Measurements from ENCODE around the gene HMCN1.
"Not testable (repeated sequence)": the region's sequence is repeated elsewhere in the genome, so short reads cannot be mapped to it uniquely, and the experiment has no call there.

The HMCN1 gene

GRCh38 chr1:185742403-185742802 is 8.2 kb downstream of the HMCN1 start:
- no peak for DNase-seq

DNA sequence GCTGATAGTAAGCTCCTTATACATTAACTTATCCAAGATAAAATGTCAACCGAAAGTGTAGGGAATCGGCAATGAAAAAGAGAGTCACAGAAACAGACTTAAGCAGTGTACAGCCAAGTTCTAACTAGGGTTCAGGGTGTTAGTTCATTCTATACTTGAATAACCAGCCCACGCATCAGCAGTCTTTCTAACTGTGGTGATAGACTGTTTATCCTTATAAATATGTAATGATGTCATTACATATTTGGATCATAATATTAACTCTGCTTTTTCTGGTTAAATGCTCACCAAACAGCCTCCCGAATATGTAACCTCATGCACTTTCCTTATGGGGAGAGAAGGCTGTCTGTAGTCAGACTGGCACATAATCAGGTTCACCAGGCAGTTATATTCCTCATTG is 11.0 kb downstream of the HMCN1 start:
- DNase-seq: no peak

DNA sequence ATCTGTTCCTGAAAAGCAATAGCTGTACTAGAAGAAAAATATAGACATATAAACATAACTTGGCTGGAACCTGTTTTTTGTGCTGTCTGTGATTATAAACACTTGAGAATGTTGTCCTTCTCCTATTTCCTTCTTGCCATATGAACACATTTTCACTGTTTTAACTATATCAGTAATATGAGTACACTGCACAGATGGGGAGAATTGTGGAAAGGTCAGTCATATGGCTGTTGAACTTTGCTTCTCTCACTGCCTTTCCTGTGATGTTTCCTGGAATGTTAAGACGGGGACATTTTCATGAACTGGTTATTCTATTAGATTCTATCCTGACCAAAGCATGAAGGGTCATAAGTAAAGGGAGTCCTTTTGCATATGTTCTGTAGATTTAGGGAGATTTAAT is 24.9 kb downstream of the HMCN1 start:
- no peak for DNase-seq

- DNase-seq: no peak
Observed at GRCh38 chr1:185761841-185762240, 27.6 kb downstream of the HMCN1 start.

GRCh38 chr1:185767508-185768120 is 33.4 kb downstream of the HMCN1 start:
- peak; percentile 57 for DNase-seq

GRCh38 chr1:185768371-185768770 is 34.2 kb downstream of the HMCN1 start:
- DNase-seq: no peak

DNA sequence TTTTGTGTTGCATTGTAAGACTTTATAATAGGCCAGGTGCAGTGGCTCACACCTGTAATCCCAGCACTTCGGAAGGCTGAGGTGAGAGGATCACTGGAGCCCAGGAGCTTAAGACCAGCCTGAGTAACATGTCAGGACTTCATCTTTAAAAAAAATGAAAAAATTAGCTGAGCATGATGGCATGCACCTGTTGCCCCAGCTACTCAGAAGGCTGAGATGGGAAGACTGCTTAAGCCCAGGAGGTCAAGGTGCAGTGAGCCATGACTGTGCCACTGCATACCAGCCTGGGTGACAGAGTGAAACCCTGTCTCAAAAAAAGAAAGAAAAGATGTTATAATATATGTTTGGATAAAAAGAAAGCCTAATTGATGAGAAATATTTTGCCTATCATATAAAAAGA is 34.9 kb downstream of the HMCN1 start:
- DNase-seq: no peak

DNA sequence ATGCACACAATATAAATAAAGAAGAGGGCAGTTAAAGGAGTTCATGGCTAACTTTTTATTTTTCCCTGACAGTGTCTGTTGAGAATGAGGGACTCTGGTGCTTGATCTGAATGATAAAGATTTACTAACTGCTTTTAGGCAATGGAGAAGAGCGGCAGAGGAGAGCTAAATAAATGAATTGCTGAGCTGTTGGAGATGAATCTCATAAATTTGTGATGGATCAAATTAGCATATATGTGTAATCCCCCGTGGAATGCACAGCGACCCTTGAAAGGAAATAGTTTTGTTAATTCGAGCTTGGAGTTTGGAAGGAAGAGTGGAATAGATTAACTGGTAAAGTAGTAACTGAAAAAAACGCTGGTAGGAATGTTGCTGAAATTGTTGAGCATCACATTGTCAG is 40.2 kb downstream of the HMCN1 start:
- DNase-seq: no peak

GRCh38 chr1:185775501-185775900 is 41.3 kb downstream of the HMCN1 start:
- DNase-seq: peak; percentile 46

- DNase-seq: no peak
Observed at GRCh38 chr1:185776522-185776921, 42.3 kb downstream of the HMCN1 start.

DNA sequence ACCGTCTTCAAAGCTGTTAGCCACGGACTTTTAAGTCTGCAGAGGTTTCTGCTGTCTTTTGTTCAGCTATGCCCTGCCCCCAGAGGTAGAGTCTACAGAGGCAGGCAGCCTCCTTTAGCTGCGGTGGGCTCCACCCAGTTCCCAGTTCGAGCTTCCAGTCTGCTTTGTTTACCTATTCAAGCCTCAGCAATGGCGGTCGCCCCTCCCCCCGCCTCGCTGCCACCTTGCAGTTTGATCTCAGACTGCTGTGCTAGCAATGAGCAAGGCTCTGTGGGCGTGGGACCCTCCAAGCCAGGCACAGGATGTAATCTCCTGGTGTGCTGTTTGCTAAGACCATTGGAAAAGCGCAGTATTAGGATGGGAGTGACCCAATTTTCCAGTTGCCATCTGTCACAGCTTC is 49.7 kb downstream of the HMCN1 start:
- not testable (repeated sequence) for DNase-seq

DNA sequence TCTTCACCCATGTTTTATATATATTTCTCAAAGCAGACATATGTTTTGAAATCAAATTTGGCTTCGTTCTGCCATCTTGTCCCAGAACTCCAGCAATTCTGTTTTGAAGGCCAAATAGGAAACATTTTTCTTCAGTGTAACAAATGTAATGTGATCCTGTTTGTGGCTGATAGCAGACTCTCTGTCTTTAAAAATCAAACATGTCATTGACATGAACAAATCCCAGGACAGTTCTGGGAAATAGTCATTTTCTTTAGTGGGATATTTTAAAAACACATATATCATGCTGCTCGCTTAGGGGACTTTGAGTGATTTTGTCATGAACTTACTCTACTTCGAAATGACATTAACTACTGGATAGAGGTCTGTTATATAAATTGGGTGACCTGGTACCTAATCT is 51.4 kb downstream of the HMCN1 start:
- DNase-seq: no peak

DNA sequence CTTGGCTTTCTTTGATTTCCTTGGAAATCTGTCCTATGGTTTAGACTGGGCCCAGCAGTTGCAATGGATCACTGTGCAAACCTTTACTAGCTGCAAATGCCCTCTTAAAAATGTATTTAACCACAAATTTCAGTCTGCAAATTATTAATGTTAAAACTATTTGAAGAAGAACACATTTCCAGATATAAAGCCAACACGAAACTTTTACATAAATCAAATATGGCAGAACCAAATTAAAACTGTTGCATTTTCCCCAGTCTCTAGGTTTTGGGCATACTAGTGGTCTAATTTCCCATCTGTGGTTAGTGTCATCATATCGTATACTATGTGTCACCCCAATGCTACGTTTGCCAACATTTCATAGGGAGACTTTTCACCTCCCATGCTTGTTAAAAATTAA is 52.3 kb downstream of the HMCN1 start:
- no peak for DNase-seq

DNA sequence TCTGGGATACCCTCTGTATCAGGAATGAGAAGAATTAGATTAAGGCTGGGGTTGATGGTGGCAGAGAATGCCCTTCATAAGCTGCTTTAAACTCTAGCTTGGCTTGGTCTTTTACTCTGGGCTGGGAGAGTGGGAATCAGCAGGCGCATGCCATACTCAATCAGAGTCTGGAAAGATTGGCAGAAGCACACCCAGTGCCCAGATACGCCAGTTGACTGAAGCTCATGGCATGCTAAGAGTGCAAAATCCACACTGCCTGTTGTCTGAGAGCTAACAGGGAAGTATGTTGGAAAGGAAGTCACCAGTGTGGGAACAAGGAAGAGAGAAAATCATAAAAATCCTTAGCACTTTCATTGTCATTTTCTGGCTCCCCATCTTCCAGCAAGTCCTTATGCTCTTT is 53.0 kb downstream of the HMCN1 start:
- no peak for DNase-seq

DNA sequence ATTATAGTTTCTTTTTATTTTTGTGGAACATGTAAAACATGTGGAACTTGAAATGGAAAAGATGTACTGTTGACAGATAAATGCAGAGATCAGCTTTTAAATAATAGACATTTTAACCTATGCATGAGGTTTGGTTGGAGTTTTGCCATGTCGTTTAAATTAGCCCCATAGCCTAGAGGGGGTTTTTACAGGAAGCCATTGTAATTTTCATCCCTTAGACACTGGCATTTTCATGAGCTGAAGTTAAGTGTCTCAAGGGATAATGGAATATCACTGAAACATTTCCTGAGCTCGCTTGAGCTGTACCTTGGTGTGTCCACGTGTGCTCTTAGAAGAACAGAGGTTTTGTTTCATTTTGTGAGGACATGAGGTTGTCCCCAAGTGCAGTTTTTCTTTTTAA is 54.2 kb downstream of the HMCN1 start:
- DNase-seq: no peak

DNA sequence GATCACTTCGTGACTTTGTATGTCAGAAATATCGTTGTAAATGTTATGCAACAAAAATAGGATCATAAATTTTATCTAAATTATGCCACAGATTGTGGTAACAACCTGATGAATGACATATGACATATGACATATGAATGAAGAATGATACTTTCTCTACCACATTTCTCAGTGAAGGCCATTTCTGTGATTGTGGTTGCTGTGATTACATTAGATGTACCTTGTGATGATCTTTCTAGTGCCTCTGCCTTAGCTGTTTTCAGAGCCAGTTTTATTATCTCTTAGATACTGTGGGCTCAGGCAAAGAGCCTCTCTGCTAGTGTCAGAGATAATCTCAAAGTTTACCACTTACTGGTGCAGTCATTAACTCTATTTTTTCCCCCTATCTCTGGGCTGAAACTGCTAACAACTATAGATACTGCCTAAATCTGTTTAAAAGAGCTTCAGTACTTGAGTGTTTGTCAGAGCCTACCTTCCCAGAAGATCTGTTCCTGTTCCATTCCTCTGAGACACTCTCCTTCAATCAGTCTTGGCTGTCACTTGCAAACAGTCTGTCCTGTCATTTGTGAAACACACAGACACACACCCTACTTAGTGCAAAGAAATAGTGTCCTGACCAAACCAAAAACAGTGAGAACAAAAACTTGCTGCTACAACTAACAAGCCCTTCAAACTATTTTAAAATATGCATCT is 55.5 kb downstream of the HMCN1 start:
- DNase-seq: no peak

- no peak for DNase-seq
Observed at GRCh38 chr1:185790194-185790735, 56.1 kb downstream of the HMCN1 start.

GRCh38 chr1:185792040-185792439 is 57.8 kb downstream of the HMCN1 start:
- no peak for DNase-seq

- DNase-seq: not testable (repeated sequence)
Observed at GRCh38 chr1:185794495-185794894, 60.3 kb downstream of the HMCN1 start.

DNA sequence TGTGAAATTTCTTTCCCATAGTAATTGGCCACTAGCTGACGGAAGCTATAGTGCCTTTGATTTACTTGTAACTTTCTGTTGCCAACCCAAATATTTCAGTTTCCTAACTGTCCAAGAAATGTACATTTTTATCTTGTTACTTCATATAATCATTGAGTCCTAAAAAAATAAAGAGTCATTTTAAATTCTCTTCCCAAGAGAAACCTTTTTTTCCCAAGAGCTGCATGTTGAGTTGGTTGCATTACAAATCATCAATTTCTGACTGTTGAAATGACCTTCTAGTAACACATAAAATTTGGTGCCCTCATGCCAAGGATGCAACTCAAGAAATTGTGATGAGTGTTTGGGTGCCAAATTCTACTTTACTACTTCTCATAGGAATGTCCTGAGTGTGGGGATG is 61.0 kb downstream of the HMCN1 start:
- DNase-seq: no peak

GRCh38 chr1:185798505-185798904 is 64.3 kb downstream of the HMCN1 start:
- no peak for DNase-seq

DNA sequence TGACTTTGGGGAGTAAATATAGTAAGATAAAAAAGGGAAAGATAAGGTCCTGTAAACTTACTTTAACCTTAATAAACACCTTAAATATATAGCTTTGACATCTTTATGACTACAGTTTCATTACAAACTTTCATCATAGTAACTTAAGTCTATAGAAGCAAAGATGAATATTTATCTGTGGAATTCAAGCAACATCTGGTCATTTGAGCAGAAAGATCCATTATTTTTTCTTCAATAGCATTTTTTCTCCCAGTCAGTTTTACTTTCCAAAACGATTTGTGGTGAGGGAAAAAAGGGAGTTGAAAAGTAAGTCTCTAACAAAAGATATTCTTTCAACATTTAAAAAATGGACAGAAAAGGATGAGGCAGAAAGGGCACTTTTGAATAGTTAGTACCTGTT is 69.0 kb downstream of the HMCN1 start:
- no peak for DNase-seq

DNA sequence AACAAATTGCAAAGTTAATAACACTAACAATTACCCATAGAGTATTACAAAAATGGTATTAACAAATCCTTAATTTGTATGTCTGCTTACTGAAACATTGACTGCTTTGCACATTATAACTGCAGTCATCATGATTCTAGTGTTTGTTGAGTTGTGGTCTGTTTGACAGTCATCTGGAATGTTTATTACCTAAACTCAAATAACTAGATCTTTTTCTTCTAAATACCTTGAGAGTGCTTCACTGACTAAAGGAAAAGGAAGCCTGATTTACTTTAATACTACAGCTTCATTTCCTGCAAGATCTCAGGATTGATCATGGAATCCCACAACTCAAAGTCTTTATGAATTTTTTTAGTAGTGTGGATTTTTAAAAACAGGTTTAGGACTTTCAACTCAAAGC is 70.0 kb downstream of the HMCN1 start:
- no peak for DNase-seq

DNA sequence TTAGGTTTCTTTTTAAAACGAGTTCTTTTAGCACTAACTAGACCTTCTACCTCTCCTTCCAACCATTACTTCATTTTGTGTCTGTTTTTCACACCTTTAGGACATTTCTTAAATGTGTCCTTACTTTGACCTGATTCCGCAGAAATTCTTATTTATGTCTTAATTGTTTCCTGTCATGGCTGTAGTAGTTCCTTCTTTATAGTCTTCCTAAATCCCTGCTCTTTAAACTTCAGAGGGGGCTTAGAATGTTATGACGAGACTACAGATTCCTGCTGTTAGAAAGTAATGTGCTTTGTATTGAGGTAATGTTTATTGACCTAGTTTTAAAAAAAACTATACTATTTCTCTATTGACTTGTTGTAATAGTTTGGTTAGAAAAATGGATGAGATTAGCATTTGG is 70.4 kb downstream of the HMCN1 start:
- DNase-seq: no peak

DNA sequence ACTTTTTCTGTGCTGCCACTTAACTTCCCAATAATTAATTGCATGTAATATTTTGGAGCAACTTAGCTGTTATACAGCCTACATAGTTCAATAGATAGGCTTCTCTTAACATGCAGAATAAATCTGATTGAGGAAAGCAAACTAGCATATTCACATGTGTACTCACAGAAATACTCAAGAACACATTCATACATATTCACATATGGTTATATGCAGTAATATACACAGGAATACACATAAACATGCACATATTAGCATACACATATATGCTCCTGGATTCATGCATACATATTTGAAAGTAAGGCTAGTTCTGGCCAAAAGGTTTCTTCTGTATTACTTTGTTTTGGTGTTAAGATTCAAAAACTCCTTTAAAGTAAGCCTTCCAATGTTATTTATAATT is 73.1 kb downstream of the HMCN1 start:
- no peak for DNase-seq
